Gastrocnemius medialis (tissue), 4 donors: Measurements from ENCODE around the gene PRKAG2. TPM values are rescaled to one million over a fixed set of nuclear protein-coding genes. Genes with fewer than 3 reads are reported as not detected.

Source experiments
- ATAC-seq, 2 donors: fragments of 150-250 bp; one replicate each; pipeline ENCODE4 v1.9.1; 2016
- DNase-seq, 2 donors: peaks; one replicate each; pipeline ENCODE4 v3.0.0-alpha.2; 2019
- H3K27ac ChIP-seq, 4 donors: fragments of 200-600 bp; sonication (generic); 1 replicate in 1 of 4; 2 replicates in 3 of 4; pipeline ENCODE4 v1.5.1; 2016 to 2018; ENCODE audit warnings: mild to moderate bottlenecking in 2 of 4, moderate library complexity in 1 of 4
- H3K27me3 ChIP-seq, 3 donors: fragments of 200-600 bp; sonication (generic) in 2 of 3; 1 replicate in 1 of 3; 2 replicates in 2 of 3; pipeline versions ENCODE4 v1.5.1 to v1.6.0; 2016 to 2019; ENCODE audit warnings: mild to moderate bottlenecking in 1 of 3, moderate library complexity in 1 of 3
- H3K36me3 ChIP-seq, 2 donors: fragments of 200-600 bp; sonication (generic) in 1 of 2; one replicate each; pipeline ENCODE4 v1.5.1; 2017 to 2018
- H3K4me1 ChIP-seq, 2 donors: fragments of 200-600 bp; sonication (generic) in 1 of 2; one replicate each; pipeline ENCODE4 v1.5.1; 2016 to 2017; ENCODE audit warnings: mild to moderate bottlenecking in 2 of 2
- H3K4me3 ChIP-seq, 4 donors: fragments of 200-600 bp; sonication (generic) in 3 of 4; 1 replicate in 1 of 4; 2 replicates in 3 of 4; pipeline ENCODE4 v1.5.1; 2016 to 2019; ENCODE audit warnings: mild to moderate bottlenecking in 2 of 4
- H3K9me3 ChIP-seq, 3 donors: fragments of 200-600 bp; sonication (generic) in 2 of 3; 1 replicate in 1 of 3; 2 replicates in 2 of 3; pipeline ENCODE4 v1.5.1; 2016 to 2019
- CTCF ChIP-seq, 5 experiments: fragments of 450-650 bp in 3 of 5; fragments of 200-600 bp in 2 of 5; sonication (generic) in 2 of 5; IDR thresholded peaks in 4 of 5; conservative IDR thresholded peaks in 1 of 5; 1 replicate in 4 of 5; 2 replicates in 1 of 5; pipeline ENCODE4 v1.5.1; 2016 to 2019; ENCODE audit warnings: antibody characterized with exemption in 5 of 5, mild to moderate bottlenecking in 3 of 5, moderate library complexity in 3 of 5
- POLR2A ChIP-seq, 2 donors: fragments of 450-650 bp; IDR thresholded peaks; one replicate each; pipeline ENCODE4 v1.6.1; 2017; ENCODE audit warnings: antibody characterized with exemption in 2 of 2, mild to moderate bottlenecking in 2 of 2, moderate library complexity in 2 of 2
- in situ Hi-C, 4 donors: fragments of 200-750 bp; cut with MboI; loops; one replicate each; pipeline versions ENCODE4 v1.15.0 to v1.8.0; 2017; ENCODE audit warnings: low sequenced_read_pairs in 4 of 4
- intact Hi-C: fragments of 100-400 bp; cut with DNase I; formaldehyde crosslinking; loops from one replicate; pipeline ENCODE4 v1.15.1; 2023; ENCODE audit warnings: low total_unique reads
- total RNA-seq, 4 donors: library from RNA; depleted of rRNA; stranded (reverse); fragments of >200 nt; gene quantifications; one replicate each; pipeline versions ENCODE4 v1.1.0 to v1.2.3, GENCODE V29; 2016

The PRKAG2 gene
- total RNA-seq, 4 donors from 2014 or later, result 5.3 to 32.6 (median 13.9) TPM

GRCh38 chr7:151592868-151593486 is 283.9 kb downstream of the PRKAG2 start:
- in situ Hi-C loops, result no loop called here
- H3K27ac ChIP-seq, result no peak overlapping the region

GRCh38 chr7:151592330-151592729 is 284.6 kb downstream of the PRKAG2 start:
- intact Hi-C loops (no loop called here), in situ Hi-C loops (no loop called here)
- Histone ChIP-seq H3K36me3 (no peaks in the 10 kb centered on the region), H3K4me1 (no peaks in the 10 kb centered on the region), H3K27me3 (no peaks in the 10 kb centered on the region), H3K4me3 (no peak overlapping the region), H3K9me3 (no peaks in the 10 kb centered on the region), H3K27ac (no peak overlapping the region)
- ATAC-seq (no peak), DNase-seq (no peak)
- TF ChIP-seq CTCF (IDR thresholded peaks at IDR 0.05 in 4 of 5, conservative IDR thresholded peaks at IDR 0.05 in 1 of 5), result no peak
- TF ChIP-seq POLR2A (IDR thresholded peaks at IDR 0.05), result no peak

More at GRCh38 chr7:151592868-151593486, 283.9 kb downstream of the PRKAG2 start:
- Histone ChIP-seq H3K27me3 (no peaks in the 10 kb centered on the region), H3K36me3 (no peaks in the 10 kb centered on the region), H3K4me1 (no peaks in the 10 kb centered on the region), H3K4me3 (no peak overlapping the region), H3K9me3 (no peaks in the 10 kb centered on the region)
- ATAC-seq, result peak in 1 of 2 donors; percentile 26
- no peak for DNase-seq
- TF ChIP-seq POLR2A (IDR thresholded peaks at IDR 0.05) (no peak), CTCF (IDR thresholded peaks at IDR 0.05 in 4 of 5, conservative IDR thresholded peaks at IDR 0.05 in 1 of 5) (no peak)
- intact Hi-C loops, result no loop called here

- intact Hi-C loops, result no loop called here
- TF ChIP-seq CTCF (IDR thresholded peaks at IDR 0.05 in 4 of 5, conservative IDR thresholded peaks at IDR 0.05 in 1 of 5), result no peak
- TF ChIP-seq POLR2A (IDR thresholded peaks at IDR 0.05), result no peak
- H3K9me3 ChIP-seq, result no peaks in the 10 kb centered on the region
- H3K36me3 ChIP-seq, result no peaks in the 10 kb centered on the region
- no peak overlapping the region for H3K4me3 ChIP-seq
- ATAC-seq (no peak), DNase-seq (no peak)
- H3K4me1 ChIP-seq, result no peaks in the 10 kb centered on the region
- in situ Hi-C loops, result no loop called here
- H3K27me3 ChIP-seq, result no peaks in the 10 kb centered on the region
- no peak overlapping the region for H3K27ac ChIP-seq
Measured at GRCh38 chr7:151591866-151592265, 285.0 kb downstream of the PRKAG2 start.

- no peaks in the 10 kb centered on the region for H3K36me3 ChIP-seq
- no peak overlapping the region for H3K4me3 ChIP-seq
- no peaks in the 10 kb centered on the region for H3K27me3 ChIP-seq
- ATAC-seq (no peak), DNase-seq (no peak)
- TF ChIP-seq POLR2A (IDR thresholded peaks at IDR 0.05), result no peak
- no peak for TF ChIP-seq CTCF (IDR thresholded peaks at IDR 0.05 in 4 of 5, conservative IDR thresholded peaks at IDR 0.05 in 1 of 5)
- H3K27ac ChIP-seq, result no peak overlapping the region
- H3K4me1 ChIP-seq, result no peaks in the 10 kb centered on the region
- no peaks in the 10 kb centered on the region for H3K9me3 ChIP-seq
- intact Hi-C loops, result no loop called here
- in situ Hi-C loops, result no loop called here
Measured at GRCh38 chr7:151590850-151591771, 285.8 kb downstream of the PRKAG2 start.
